Glutamatergic neuron (in vitro differentiated cells): ENCODE data around the gene CDSN. TPM values are rescaled to one million over a fixed set of nuclear protein-coding genes. Genes with fewer than 3 reads are reported as not detected.

Source experiments
- DNase-seq: peaks from one replicate; pipeline ENCODE4 v3.0.0; 2022
- H3K27ac Mint-ChIP-seq: one replicate; pipeline ENCODE4 v1.8.0; 2020; ENCODE audit warnings: mild to moderate bottlenecking, mixed read lengths, inconsistent platforms; ENCODE audit not compliant: unreplicated experiment
- H3K27me3 Mint-ChIP-seq: one replicate; pipeline ENCODE4 v1.8.0; 2020; ENCODE audit warnings: mild to moderate bottlenecking, moderate library complexity, mixed read lengths, inconsistent platforms; ENCODE audit not compliant: unreplicated experiment
- H3K36me3 Mint-ChIP-seq: one replicate; pipeline ENCODE4 v1.8.0; 2020; ENCODE audit warnings: mild to moderate bottlenecking, mixed read lengths, inconsistent platforms; ENCODE audit not compliant: unreplicated experiment
- H3K4me1 Mint-ChIP-seq: one replicate; pipeline ENCODE4 v1.8.0; 2020; ENCODE audit warnings: mild to moderate bottlenecking, low read depth, mixed read lengths, inconsistent platforms; ENCODE audit not compliant: unreplicated experiment
- H3K4me3 Mint-ChIP-seq: one replicate; pipeline ENCODE4 v1.8.0; 2020; ENCODE audit warnings: mild to moderate bottlenecking, mixed read lengths, inconsistent platforms; ENCODE audit not compliant: unreplicated experiment
- H3K9me3 Mint-ChIP-seq: one replicate; pipeline ENCODE4 v1.8.0; 2020; ENCODE audit warnings: mild to moderate bottlenecking, moderate library complexity, mixed read lengths, inconsistent platforms; ENCODE audit not compliant: unreplicated experiment
- CTCF ChIP-seq: fragments of 200-600 bp; sonication (generic); IDR thresholded peaks from one replicate; pipeline ENCODE4 v1.5.0; 2021; ENCODE audit not compliant: partially characterized antibody, unreplicated experiment
- total RNA-seq: library from RNA; stranded (reverse); fragmentation: NEBNext Ultra II Directional; extraction: Animal tissue kit (Norgen Biotek cat#: 25700); gene quantifications from one replicate; pipeline ENCODE4 v1.2.1, GENCODE V29; 2021; ENCODE audit not compliant: unreplicated experiment

CDSN gene
- total RNA-seq, 1 donor from 2014 or later: not detected

GRCh38 chr6:31115941-31116560 is 4.2 kb downstream of the CDSN start:
- no peak for TF ChIP-seq CTCF
- Mint-ChIP-seq H3K27me3 (peaks cover 6% of the 10 kb centered on the region), H3K4me3 (no peak overlapping the region), H3K36me3 (no peaks in the 10 kb centered on the region), H3K27ac (no peak overlapping the region), H3K4me1 (no peaks in the 10 kb centered on the region), H3K9me3 (peaks cover 2% of the 10 kb centered on the region)
- no peak for DNase-seq

- peaks cover 2% of the 10 kb centered on the region for H3K9me3 Mint-ChIP-seq
- TF ChIP-seq CTCF: no peak
- H3K27ac Mint-ChIP-seq: no peak overlapping the region
- DNase-seq: no peak
- no peak overlapping the region for H3K4me3 Mint-ChIP-seq
- H3K27me3 Mint-ChIP-seq: peaks cover 6% of the 10 kb centered on the region
- no peaks in the 10 kb centered on the region for H3K4me1 Mint-ChIP-seq
- no peaks in the 10 kb centered on the region for H3K36me3 Mint-ChIP-seq
Observed at GRCh38 chr6:31114970-31115849, 5.0 kb downstream of the CDSN start.

- Mint-ChIP-seq H3K9me3 (peaks cover 2% of the 10 kb centered on the region), H3K4me3 (no peak within 1 kb of the TSS), H3K4me1 (no peaks in the 10 kb centered on the region), H3K27me3 (peaks cover 6% of the 10 kb centered on the region), H3K36me3 (no peaks in the 10 kb centered on the region), H3K27ac (no peak within 1 kb of the TSS)
- no peak for TF ChIP-seq CTCF
- DNase-seq: no peak
Observed at GRCh38 chr6:31114541-31114878, 5.7 kb downstream of the CDSN start, which contains the start of gene PSORS1C1. TSS of gene PSORS1C1 (plus strand) at chr6:31114800. CDS start at chr6:31129633, 14,833 bp downstream.

GRCh38 chr6:31113861-31114540 is 6.2 kb downstream of the CDSN start:
- TF ChIP-seq CTCF: no peak
- no peaks in the 10 kb centered on the region for H3K4me1 Mint-ChIP-seq
- no peak for DNase-seq
- no peak overlapping the region for H3K4me3 Mint-ChIP-seq
- no peak overlapping the region for H3K27ac Mint-ChIP-seq
- peaks cover 2% of the 10 kb centered on the region for H3K9me3 Mint-ChIP-seq
- no peaks in the 10 kb centered on the region for H3K36me3 Mint-ChIP-seq
- H3K27me3 Mint-ChIP-seq: peaks cover 9% of the 10 kb centered on the region

GRCh38 chr6:31112478-31112877 is 7.8 kb downstream of the CDSN start, which contains the start of gene C6orf15:
TSS of gene C6orf15 (minus strand) at chr6:31112575. CDS start at chr6:31112555, 20 bp downstream.
- Mint-ChIP-seq H3K36me3 (no peaks in the 10 kb centered on the region), H3K4me3 (no peak within 1 kb of the TSS), H3K27me3 (peaks cover 7% of the 10 kb centered on the region), H3K27ac (no peak within 1 kb of the TSS), H3K4me1 (no peaks in the 10 kb centered on the region), H3K9me3 (no peaks in the 10 kb centered on the region)
- no peak for TF ChIP-seq CTCF
- no peak for DNase-seq
